D341Med (cell line): Measurements from ENCODE around the gene PTTG1IP.
"Not testable (repeated sequence)": the region's sequence is repeated elsewhere in the genome, so short reads cannot be mapped to it uniquely, and the experiment has no call there.

Experiments
- DNase-seq: peaks from one replicate; pipeline ENCODE4 v3.0.0; 2012; ENCODE audit warnings: low spot score

The PTTG1IP gene

DNA sequence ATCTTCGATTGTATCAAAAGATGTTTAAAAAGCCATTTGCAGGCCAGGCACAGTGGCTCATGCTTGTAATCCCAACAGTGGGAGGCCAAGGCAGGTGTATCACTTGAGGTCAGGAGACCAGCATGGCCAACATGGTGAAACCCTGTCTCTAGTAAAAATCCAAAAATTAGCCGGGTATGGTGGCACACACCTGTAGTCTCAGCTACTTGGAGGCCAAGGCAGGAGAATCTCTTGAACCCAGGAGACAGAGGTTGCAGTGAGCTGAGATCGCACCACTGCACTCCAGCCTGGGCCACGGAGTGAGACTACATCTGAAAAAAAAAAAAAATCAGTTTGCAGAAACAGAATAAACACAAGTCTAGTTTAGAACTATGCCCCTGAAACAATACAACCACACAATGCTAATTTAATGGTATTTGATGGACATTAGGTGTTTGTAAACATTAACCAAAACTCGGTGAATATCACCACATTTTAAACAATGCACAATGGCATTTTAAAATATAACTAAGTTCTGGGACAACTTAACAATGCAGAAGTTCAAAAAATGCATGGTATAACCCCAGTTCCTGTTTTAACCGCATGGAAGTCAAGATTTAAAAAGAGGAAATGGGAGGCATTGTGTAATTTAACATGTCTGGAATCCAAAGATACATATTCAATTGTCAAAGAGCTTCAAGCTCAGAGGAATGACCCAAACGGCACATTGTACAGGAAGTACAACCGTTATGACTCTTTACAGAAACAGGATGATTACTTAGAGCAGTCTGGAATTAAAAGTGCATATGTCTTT is 7.1 kb upstream of the PTTG1IP start:
- no peak for DNase-seq

DNA sequence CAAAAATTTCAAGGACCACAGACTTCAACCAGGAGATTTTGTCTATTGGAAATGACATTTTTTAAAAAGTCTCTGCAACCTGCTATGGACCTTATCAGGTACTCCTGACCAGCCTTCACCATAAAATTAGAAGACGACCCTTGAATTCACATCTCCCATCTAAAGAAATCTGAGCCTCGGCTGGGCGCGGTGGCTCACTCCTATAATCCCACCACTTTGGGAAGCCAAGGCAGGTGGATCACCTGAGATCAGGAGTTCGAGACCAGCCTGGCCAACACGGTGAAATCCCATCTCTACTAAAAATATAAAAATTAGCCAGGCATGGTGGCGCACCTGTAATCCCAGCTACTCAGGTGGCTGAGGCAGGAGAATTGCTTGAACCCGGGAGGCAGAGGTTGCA is 5.7 kb upstream of the PTTG1IP start:
- not testable (repeated sequence) for DNase-seq

DNA sequence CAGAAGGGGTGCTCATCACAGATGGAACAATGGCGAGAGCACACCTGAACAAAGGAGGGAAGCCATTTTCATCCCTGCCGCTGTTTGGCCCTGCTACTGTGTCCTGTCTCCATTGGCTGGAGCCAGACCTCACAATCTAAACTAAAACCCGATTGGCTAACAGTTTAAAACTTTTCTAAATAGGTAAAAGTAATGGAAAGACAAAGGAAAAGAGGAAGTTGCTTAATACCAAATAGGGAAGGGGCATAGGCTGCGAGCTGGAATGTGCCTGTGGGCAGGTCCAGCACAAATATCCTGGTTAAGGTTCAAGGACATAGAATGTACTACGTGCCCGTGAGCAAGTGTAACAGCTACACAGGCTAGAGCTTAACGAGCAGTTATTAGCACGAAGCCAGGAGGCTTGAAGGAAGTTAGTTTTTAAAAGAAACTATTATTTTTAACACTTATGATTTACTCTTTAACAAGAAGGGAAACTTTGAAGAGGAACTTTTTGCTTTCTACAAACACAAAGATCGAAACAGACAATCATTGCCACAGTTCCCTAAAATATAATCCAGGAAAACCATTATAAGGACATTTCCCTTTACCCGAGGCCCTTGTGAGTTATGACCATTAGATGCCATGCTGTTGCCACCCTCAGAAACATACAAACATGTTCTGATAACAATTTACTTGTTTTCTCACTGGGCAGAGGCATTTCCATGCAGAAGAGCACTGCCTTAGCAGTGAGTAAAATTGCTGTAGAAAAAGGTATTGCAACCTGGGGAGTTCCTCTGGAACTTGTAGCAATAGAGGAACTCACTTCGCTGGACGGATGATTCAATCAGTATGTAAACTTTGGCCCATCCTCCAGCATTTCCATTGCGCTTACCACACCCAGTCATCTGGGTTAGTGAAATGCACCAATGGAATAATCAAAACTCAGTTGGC is 4.8 kb upstream of the PTTG1IP start:
- no peak for DNase-seq

DNA sequence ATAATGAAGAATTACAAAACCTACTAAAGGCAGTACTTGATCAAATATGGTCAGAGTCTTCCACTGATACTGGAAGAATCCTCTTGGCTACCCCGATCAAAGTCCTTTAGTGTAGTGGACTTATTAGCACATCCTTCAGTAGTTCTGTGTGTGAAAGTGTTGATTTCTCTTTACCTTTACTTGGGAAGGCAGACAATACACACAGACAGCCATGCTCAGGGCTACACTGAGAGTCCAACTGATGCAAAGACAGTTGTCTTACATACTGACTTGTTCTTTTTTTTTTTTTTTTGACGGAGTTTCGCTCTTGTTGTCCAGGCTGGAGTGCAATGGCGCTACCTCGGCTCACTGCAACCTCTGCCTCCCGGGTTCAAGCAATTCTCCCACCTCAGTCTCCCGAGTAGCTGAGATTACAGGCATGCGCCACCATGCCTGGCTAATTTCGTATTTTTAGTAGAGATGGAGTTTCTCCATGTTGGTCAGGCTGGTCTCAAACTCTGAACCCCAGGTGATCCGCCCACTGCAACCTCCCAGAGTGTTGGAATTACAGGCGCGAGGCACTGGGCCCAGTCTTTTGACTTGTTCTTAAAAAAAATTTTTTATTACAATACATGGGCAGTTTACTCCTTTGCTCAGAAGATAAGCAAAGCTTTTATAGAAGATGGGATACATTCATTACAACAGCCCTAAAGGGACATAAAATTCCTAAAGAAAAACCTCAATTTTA is 3.5 kb upstream of the PTTG1IP start:
- no peak for DNase-seq

DNA sequence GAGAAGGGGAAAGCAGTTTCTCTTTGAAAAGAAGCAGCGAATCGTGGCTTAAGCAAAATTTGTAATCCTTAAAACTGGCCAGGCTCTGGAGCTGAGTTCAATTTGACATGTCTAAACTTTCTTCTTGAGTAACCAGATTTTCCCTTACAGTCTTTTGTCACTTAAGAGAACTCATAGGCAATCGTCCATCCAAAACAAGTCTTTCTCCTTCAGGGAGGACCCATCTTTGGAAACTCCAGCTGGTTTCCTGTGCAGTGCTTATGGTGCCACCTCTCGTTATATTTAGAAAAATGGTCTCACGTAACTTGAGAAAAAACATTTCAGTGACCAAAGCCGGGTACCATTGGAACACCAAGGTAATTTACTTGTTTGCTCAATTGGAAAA is 1.8 kb upstream of the PTTG1IP start:
- no peak for DNase-seq

DNA sequence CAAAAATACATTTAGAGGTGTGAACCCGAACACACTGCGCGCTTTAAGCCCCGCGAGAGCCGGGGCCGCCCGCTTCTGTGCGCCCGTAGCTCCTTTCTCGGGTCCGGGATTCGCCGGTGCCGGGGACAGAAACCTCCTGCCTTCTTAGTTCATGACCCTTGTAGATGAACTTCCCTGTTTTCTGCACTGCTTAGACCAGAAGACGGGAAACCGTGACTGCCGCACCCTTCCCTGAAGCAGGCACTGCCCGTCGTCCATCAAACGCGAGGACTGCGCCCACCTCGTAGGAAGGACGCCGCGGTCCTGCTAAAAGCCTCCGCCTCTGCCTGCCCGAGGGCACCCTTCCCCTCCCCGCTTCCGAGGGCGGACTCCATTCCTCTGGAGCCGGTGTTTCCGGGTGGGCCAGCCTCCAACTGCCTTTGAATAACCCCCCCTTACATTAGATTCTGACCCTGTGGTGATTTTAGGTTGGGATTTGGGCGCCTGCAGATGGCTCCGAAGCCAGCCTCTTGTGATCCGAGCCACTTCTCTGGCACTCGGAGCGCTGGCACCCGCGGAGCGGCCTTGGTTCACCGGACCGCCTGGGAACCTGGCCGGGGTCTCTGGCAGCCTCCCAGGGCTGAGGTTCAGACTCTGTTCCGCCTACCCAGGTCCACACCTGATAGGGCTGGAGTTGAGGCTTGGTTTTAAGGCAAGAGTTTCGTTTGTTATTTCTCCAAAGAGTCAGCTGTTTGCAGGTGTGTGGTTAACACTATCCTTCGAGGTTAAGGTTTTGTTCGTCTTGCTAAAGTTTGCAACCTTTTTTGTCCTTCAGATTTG is 1.2 kb upstream of the PTTG1IP start:
- no peak for DNase-seq

DNA sequence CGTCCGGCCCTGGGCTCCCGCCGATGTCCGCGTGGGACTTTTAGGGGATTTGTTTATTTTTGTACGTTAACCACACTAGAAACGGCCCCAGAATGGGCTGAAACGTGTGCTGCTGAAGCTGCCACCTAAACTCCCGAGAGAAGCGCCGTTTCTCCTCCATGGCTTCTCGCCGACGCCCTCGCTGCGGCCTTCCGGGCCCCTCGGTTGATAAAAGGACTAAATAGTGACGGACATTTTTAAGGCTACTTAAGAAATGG is 678 bp upstream of the PTTG1IP start:
- no peak for DNase-seq

DNA sequence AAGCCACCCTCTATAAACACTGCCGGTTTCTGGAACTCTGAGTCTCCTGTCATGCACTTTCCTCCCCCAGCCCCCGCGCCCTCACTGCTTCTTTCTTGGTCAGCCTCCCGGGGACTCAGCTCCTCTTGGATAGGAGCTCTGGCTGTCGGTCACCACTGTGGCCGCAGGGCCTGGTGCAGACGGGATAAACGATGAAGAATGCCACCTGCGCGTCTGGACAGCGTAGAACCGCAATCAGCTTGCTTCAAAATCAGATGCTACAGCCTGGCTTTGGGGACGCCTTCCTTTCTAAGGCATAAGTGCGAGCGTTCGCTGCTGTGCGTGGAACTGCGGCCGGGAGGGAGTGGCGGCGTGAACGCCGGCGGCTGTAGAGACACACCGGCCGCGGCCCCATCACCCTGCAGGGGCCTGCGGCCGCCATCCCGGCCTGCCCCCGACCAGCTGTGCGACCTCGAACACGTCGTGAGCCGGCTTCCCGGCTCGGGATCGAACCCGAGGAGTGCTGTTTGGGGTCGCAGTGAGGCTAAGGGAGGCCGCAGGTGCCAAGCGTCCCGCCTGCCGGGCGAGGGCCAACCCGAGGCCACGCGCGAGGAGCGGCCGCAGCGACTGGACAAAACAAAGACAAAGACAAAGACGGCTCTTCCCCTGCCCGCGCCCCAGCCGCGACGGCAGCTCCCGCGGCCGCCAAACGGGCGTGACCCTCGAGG is 688 bp downstream of the PTTG1IP start:
- DNase-seq: peak; percentile 63

DNA sequence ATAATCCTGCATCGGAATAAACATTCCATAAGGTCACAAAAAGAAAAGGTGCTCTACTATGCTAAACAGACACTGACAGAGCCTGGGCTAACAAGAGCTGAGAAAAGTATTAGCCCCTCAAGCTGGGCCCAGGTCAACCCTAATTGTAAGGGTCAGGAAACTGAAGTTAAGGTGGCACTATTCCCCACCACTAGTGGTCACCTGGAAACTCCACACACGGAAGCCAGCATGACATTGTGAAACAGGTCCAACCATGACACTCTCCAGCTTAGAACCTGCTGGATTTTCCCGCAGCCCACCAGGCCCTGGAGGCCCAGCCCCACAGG is 1.2 kb downstream of the PTTG1IP start:
- peak; percentile 43 for DNase-seq

DNA sequence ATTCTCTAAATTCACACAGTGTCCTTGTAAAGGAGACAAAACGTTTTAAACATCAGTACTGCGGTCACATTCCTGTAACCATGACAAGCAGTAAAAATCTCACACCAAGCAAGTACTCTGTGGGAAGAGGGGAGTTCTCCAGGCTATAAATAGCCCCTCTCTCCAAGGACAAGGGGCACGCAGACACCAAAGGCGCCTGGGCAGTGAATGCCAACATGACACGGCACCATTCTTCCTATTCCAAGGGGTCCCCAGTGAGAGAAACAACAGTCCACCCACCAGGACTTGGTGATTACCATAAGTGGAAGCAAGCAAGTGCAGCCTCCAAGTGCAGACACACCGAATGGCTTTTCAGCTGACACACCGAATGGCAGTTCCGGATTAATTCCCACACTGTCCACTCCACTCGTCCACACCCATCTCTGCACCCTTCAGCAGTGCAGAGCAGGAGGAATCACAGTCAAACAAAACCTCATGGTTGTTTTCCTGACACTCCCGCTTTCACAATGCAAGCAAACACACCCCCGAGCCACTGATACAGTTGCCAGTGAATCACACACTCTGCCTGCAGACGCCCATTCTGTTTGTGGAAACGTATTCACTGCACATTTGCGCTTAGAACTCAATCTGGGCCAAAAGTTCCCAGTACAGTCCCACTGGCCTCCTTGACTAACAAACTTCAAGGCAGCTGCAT is 1.8 kb downstream of the PTTG1IP start:
- DNase-seq: no peak

DNA sequence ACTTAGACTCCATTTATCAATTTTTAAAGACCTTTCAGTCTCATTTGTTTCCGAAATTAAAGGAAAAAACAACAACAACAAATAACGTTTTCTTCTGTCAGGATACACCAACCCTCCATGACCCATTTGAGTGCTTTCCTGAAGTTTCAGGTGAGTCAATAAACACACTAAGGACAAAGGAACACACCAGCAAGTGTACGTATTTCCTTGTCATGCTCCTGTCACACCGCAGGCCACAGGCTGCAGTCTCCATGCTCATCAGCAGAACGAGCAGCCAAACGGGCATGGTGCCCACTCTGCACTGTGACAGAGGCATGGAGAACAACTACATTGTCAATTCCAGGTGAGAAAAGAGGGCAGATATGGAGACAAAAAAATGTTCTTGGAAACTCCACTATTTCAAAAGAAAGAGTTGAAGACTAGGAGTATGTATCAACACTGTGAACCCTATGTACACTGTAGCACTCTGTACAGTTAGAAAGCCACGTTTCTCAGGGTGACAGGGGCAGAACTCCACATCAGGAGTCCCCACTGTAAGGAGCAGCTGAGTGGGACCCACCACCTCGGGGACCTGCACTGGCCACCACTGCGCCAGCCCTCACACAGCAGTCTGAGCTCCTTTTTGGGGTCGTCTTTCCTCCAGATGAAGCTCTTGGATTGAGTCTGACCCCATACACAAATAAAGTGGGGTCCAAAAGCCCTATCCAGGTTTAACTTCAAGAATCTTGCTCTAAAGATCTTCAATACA is 2.6 kb downstream of the PTTG1IP start:
- no peak for DNase-seq

DNA sequence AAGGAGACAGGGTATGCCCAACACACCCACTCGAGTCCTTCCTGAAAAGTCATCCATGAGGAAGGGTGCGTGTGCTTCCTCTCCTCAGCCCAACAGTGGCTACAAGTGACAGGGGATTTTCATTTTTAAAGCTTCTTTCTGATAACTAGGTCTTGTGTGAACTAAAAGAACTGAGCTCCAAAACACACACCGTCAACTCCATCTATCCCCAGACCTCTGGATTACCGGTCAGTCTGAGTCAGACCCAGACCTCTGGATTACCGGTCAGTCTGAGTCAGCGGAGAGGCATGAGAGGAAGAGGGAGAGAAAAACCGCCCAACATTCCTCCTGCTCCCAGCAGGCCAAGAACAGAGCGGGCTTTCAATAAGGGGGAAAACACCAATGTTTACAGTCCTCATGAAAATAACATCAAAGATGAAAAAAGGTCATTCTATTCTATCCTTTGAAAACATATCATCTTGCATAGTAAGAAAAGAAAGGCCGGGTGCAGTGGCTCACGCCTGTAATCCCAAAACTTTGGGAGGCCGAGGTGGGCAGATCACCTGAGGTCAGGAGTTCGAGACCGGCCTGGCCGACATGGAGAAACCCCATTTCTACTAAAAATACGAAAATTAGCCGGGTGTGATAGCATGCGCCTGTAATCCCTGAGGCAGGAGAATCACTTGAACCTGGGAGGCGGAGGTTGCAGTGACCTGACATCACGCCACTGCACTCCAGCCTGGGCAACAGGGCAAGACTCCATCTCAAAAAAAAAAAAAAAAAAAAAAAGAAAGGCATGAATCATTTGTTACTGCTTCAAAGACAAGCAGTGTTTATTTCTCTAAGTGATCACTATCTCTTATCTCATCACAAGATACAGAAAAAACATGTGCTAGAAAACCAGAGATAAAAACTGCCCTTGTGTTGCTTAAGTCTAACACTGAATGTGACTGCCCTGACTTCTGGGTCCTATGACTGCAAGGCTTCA is 3.4 kb downstream of the PTTG1IP start:
- no peak for DNase-seq

DNA sequence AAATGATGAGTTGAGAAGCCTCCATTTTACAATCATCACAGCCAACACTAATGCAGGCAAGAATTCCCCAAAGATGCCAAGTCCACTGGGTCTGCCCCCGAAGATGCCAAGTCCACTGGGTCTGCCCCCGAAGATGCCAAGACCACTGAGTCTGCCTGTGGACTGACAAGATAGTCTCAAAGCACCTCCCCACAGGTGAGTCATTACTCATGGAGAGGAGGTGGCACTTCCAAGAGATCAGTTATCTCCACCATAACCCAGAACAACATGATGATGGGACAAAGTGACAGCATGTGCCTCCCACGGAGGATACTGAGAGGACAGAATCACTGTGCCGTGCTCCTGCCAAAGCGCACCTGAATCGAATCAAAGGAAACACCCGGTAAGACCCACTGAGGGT is 4.8 kb downstream of the PTTG1IP start:
- DNase-seq: no peak

DNA sequence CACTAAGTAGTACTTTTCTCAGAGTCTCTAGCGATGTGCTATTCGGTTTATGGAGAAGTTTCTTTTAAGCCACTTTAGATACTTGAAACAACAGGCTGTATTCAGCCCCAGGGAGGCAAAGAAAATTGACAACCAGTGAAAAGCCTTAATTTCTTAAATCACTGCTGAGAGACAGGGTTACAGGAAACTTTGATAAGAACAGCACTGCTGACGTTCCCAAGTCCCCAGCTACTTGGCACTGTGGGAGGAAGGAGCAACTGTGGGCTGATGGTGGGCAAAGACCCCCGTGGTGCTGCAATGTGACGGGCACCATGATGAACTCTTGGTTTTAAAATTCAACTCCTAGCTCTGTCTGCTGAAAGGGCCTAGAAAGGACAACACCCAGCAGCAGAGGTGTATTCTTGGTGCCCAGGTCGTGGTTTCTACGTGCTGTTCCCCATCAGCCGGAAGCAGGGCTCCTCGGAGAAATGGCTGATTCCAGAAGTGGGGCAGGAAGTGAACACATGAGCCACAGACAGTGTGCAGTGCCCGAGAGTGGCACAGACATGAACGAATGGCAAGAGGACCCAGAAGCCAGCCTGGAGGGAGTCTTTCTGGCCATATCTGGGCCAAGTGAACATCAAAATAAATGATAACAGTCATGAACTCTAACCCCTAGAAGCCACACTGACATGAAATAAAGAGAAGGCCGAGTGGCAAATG is 5.3 kb downstream of the PTTG1IP start:
- DNase-seq: no peak

DNA sequence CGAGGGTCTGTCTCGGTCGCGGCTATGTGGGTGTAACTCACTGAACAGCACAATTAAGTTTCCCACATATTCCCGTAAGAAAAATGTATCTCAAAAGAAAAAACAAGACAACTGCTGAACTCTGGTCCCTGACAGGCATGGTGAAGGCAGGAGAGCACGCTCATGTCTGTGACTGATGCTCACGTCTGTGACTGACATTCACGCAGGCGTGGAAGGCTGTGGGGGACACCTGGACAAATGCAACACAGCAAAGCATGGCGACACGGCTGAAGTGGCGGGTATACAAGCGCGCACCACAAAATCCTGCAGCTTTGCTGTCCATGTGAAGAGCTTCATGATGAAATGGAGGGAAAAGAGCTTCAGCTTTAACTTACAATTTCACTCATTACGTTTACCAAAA is 6.0 kb downstream of the PTTG1IP start:
- no peak for DNase-seq

DNA sequence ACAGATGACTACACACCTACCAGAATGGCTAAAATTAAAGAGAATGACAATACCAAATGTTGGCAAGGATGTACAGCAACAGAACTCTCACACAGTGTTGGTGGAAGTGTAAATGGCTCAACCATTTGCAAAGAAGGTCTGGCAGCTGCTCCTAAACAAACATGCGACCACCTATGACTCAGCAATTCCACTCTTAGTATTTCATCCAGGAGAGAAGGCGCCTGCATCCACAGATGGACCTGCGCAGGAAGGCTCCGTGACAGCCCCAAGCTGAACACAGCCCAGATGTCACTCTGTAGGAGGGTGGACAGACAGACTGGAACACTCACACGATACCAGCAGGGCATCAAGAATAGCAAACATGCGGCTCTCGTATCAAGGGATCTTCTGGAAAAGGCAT is 6.7 kb downstream of the PTTG1IP start:
- no peak for DNase-seq

DNA sequence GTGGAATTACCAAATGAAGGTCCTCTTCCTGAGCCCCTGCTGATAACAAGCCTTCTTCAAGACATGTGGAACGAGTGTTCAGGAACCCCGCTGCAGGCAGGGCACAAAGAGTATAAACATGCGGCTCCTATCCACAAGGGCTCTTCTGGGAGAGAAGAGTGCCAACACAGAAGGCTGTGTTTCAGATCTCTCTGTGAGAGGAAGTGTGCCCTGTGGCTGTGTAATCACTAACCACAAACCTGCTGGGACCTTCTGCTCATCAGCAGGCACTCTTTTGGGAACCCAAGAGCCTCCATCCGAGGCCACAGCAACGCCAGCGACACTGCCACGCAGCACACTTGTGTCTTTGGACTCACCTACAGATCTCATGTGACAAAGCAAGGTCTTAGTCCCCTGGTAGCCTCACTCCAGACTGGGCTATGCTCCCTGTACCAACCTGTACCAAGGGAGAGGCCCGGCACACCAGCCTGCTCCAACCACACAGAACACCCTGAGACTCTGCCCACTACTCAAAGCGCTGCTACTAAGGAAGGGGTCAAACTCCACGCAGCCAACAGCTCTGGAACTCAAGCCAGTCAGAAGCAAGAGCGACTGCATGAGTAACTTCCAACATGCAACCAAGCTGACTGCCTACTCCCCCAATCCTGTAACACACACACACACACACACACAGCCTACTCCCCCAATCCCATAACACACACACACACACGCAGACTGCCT is 7.8 kb downstream of the PTTG1IP start:
- no peak for DNase-seq
